Gastroesophageal sphincter (tissue), 3 donors: ENCODE measurements around the gene SVBP.

Experiments used
- POLR2A ChIP-seq, 2 donors: fragments of 450-650 bp; IDR thresholded peaks; one replicate each; pipeline ENCODE4 v1.6.1; 2017; ENCODE audit warnings: antibody characterized with exemption in 2 of 2, mild to moderate bottlenecking in 2 of 2, moderate library complexity in 1 of 2
- POLR2AphosphoS5 ChIP-seq: sonication (generic); formaldehyde crosslinking; IDR thresholded peaks from one replicate; pipeline ENCODE4 v1.6.1; 2017; ENCODE audit warnings: antibody characterized with exemption
- TF ChIP-seq, protein P1 (sequence below), 4 experiments: fragments of 200-600 bp in 2 of 4; fragments of 450-650 bp in 2 of 4; sonication (generic) in 1 of 4; IDR thresholded peaks; one replicate each; pipeline ENCODE4 v1.5.1; 2017 to 2019; ENCODE audit warnings: antibody characterized with exemption in 4 of 4, mild to moderate bottlenecking in 2 of 4, moderate library complexity in 2 of 4

DNA sequence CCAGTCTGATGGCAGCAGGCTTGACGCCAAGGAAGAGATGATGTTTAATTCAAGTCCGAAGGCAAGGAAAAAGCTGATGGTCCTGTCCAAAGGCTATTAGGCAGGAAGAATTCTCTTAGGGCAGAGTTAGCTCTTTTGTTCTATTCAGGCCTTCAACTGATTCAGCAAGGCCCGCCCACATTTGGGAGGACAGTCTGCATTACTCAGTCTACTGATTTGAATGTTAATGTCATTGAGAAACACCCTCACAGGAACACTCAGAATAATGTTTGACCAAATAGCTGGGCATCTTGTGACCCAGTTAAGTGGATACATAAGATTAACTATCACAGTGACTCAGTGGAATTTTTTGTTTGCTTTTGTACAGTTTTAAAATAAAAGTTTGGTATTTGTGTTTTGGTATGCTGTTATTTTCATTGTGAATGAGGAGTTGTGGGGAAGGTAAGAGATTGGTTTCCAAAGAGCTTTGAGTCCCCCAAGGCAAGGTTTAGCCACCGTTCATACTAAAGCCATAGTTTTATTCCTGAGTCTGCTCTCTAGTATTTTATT lies 27.5 kb upstream of the SVBP start:
- TF ChIP-seq, protein P1, sequence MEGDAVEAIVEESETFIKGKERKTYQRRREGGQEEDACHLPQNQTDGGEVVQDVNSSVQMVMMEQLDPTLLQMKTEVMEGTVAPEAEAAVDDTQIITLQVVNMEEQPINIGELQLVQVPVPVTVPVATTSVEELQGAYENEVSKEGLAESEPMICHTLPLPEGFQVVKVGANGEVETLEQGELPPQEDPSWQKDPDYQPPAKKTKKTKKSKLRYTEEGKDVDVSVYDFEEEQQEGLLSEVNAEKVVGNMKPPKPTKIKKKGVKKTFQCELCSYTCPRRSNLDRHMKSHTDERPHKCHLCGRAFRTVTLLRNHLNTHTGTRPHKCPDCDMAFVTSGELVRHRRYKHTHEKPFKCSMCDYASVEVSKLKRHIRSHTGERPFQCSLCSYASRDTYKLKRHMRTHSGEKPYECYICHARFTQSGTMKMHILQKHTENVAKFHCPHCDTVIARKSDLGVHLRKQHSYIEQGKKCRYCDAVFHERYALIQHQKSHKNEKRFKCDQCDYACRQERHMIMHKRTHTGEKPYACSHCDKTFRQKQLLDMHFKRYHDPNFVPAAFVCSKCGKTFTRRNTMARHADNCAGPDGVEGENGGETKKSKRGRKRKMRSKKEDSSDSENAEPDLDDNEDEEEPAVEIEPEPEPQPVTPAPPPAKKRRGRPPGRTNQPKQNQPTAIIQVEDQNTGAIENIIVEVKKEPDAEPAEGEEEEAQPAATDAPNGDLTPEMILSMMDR (IDR thresholded peaks at IDR 0.05) = no peak
- TF ChIP-seq POLR2A (IDR thresholded peaks at IDR 0.05) (no peak), POLR2AphosphoS5 (no peak)
